GM10248 (cell line): ENCODE measurements around the gene ATOSB.
"Not testable (repeated sequence)": the region's sequence is repeated elsewhere in the genome, so short reads cannot be mapped to it uniquely, and the experiment has no call there.

Experiments used
- CTCF ChIA-PET: fragments of 300-600 bp; sonication (Branson Sonifier 250); formaldehyde crosslinking; extraction: SDS; loops from one replicate; lab custom pipeline; 2021; ENCODE audit warnings: antibody characterized with exemption; lab: Yijun Ruan, JAX
- POLR2A ChIA-PET: fragments of 350-650 bp; sonication (Branson Sonifier 250); formaldehyde crosslinking; extraction: SDS; loops from one replicate; lab custom pipeline; 2020; ENCODE audit warnings: antibody characterized with exemption; lab: Yijun Ruan, JAX
- DNase-seq: peaks from one replicate; pipeline ENCODE4 v3.0.0; 2012; ENCODE audit errors: extremely low spot score
- TF ChIP-seq, protein P1 (sequence below): IDR thresholded peaks from 2 replicates; pipeline ENCODE4 v1.5.1; 2012; ENCODE audit warnings: mild to moderate bottlenecking, low read depth; ENCODE audit errors: extremely low read depth, missing control alignments, control extremely low read depth

The ATOSB gene

DNA sequence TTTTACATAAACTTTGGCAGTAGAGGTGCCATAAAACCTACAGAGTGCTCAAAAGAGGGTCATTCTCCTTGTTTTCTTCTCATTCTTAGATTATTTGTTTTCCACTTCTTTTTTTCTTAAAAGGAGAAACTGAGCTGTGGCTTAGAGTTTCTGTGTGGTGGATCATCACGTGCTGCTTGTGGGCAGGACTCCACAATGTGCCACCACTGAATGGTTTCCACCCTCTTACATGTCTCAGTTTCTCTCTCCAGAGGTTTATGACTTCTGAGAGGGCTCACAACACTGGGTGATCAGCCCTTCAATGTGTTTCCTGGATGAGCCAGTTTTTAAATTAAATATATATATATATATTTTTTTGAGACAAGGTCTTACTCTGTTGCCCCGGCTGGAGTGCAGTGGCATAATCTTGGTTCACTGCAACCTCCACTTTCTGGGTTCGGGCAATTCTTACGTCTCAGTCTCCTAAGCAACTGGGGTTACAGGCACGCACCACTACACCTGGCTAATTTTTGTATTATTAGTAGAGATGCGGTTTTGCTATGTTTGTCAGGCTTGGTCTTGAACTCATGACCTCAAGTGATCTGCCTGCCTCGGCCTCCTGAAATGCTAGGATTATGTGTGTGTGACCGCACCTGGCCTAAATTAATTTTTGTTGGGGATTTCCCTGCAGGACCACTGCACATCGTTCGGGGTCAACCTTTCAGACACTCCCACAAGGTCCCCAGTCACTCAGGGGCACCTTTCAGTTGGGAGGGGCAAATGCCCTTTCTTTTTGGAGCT is 43.0 kb upstream of the ATOSB start:
- CTCF ChIA-PET = no interaction called here
- DNase-seq = no peak
- POLR2A ChIA-PET = no interaction called here
- TF ChIP-seq, protein P1, sequence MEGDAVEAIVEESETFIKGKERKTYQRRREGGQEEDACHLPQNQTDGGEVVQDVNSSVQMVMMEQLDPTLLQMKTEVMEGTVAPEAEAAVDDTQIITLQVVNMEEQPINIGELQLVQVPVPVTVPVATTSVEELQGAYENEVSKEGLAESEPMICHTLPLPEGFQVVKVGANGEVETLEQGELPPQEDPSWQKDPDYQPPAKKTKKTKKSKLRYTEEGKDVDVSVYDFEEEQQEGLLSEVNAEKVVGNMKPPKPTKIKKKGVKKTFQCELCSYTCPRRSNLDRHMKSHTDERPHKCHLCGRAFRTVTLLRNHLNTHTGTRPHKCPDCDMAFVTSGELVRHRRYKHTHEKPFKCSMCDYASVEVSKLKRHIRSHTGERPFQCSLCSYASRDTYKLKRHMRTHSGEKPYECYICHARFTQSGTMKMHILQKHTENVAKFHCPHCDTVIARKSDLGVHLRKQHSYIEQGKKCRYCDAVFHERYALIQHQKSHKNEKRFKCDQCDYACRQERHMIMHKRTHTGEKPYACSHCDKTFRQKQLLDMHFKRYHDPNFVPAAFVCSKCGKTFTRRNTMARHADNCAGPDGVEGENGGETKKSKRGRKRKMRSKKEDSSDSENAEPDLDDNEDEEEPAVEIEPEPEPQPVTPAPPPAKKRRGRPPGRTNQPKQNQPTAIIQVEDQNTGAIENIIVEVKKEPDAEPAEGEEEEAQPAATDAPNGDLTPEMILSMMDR = no peak

DNA sequence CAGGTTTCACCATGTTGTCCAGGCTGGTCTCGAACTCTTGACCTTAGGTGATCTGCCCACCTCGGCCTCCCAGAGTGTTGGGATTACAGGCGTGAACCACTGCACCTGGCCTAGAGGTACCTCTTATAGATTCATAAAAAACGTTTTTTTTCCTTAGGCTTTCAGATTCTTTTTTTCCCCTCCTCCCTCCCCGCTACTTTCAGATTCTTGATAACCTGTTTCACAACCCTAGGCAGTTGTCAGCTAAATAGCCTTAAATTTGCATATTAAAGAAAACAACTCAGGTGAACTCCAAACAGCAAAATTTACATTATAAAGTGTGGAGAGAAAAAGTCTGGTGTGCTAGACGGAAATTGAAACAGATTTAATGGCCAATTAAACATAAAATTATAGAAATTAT is 42.2 kb upstream of the ATOSB start:
- CTCF ChIA-PET, DNase-seq, POLR2A ChIA-PET: not testable (repeated sequence)

DNA sequence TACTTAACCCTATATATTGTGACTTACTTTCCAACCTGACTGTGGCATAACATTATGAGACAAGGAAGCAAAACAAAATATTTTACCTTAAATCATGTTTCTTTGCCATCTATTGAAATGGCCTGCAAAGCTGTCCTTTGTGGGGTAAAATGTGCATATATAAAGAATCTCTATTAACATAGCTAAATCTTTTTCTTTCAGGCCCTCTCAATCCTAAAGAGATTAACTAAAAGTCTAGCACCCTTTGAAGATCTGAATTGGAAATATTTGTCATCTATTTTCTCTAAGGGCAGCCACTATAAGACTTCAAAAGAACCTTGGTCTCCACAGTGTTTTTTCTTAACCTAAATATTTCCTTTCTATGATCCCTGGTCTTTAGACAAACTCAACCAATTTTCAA is 41.1 kb upstream of the ATOSB start:
- DNase-seq = no peak
- CTCF ChIA-PET = no interaction called here
- TF ChIP-seq, protein P1 = no peak
- POLR2A ChIA-PET = no interaction called here

DNA sequence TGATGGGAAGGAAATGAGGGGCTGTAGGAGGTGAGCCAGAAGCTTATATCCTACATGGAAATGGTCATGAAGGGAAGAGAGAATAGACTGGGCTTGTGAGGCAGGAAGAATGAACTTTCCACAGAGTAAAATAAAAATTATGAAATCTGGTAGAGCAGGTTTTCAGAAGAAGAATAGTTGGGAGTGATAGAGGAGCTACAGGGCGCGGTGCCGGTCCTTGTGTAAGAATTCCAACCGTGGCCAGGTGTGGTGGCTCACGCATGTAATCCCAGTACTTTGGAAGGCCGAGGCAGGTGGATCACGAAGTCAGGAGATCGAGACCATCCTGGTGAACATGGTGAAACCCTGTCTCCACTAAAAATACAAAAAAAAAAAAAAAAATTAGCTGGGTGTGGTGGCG is 37.3 kb upstream of the ATOSB start:
- POLR2A ChIA-PET = no interaction called here
- TF ChIP-seq, protein P1 = no peak
- no peak for DNase-seq
- CTCF ChIA-PET = no interaction called here

DNA sequence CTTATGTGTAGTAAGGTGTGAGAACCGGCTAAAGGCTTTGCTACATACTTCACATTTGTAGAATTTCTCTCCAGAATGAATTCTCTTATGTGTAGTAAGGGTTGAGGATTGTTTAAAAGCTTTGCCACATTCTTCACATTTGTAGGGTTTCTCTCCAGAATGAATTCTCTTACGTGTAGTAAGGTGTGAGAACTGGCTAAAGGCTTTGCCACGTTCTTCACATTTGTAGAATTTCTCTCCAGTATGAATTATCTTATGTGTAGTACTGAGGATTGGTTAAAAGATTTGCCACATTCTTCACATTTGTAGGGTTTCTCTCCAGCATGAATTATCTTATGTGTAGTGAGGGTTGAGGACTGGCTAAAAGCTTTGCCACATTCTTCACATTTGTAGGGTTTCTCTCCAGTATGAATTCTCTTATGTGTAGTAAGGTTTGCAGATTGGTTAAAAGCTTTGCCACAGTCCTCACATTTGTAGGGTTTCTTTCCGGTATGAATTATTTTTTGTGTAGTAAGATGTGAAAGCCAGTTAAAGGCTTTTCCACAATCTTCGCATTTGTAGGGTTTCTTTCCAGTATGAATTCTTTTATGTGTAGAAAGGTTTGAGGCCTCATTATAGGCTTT is 32.4 kb upstream of the ATOSB start:
- POLR2A ChIA-PET, DNase-seq, CTCF ChIA-PET: not testable (repeated sequence)

DNA sequence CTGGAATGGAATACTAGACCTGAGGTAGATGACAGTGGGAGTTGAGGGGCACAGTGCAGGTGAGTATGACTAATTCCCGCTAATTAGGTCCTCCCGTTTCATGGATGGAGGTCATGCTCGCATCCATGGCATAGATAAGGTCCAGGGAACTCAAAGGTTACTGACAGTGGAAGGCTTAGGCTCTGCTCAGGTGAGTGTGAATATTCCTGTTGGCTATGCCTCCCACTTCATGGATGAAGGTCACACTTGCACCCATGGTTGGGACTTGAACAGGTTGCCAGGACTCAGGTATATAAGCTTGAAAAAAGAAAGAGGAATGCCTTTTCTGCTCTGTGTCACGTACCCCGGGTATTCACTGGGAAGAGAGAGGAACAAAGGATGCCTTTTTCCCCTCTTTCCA is 26.4 kb upstream of the ATOSB start:
- TF ChIP-seq, protein P1 = no peak
- CTCF ChIA-PET = no interaction called here

DNA sequence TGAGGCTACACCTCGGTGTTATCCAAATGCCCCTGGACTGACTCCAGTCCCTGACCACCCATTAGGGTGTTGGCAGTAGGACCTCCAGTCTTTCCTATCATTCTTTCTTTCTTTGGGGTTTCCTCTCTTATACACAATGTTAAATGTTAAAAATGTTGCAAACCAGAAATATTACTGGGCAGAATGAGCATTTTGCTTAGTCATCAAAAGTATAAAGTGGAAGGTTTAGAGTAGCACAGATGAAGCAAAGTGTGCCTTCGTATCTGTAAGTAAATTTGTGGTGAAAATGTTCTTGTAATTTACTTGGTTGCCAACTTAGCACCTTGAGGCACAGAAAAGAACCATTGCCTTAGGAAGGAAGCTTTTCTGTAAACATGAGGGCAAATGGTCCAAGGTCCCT is 24.4 kb upstream of the ATOSB start:
- ChIA-PET POLR2A (interaction anchor here (0.5 kb wide), 1 partner anchor 33 kb away, joined by 3 read pairs; no protein-coding TSS in a partner anchor), CTCF (no interaction called here)
- no peak for DNase-seq
- TF ChIP-seq, protein P1 = no peak

More for the DNA sequence above, 26.4 kb upstream of the ATOSB start:
- no peak for DNase-seq
- POLR2A ChIA-PET = no interaction called here
